Stimulated activated CD4-positive, alpha-beta T cell treated with anti-CD3 and anti-CD28 coated beads, Interleukin-15, amount 100 ng/mL, for 24 hours (primary cell): ENCODE measurements around the gene KRT14.
"Not testable (repeated sequence)": the region's sequence is repeated elsewhere in the genome, so short reads cannot be mapped to it uniquely, and the experiment has no call there.

Experiments used
- DNase-seq: peaks from one replicate; pipeline ENCODE4 v3.0.0-alpha.2; 2020

KRT14 gene

DNA sequence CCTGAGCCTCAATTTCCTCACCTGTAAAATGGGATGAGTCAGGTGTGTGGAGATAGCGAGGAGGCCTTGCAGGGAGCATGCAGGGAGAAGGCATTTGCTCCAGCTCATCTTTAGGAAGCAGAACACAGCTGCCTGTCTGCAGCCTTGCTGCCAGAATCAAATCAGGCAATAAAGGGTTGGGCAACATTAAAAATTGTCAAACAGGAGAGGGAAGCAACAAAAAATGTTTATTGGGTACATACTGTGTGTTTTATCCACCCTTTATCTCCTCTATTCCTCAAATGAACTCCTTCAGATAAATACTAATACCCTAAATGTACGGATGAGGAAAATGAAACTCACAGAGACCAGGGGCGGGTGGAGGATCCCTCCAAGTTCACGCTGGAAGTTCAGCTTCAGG lies 13.6 kb upstream of the KRT14 start:
- no peak for DNase-seq

DNA sequence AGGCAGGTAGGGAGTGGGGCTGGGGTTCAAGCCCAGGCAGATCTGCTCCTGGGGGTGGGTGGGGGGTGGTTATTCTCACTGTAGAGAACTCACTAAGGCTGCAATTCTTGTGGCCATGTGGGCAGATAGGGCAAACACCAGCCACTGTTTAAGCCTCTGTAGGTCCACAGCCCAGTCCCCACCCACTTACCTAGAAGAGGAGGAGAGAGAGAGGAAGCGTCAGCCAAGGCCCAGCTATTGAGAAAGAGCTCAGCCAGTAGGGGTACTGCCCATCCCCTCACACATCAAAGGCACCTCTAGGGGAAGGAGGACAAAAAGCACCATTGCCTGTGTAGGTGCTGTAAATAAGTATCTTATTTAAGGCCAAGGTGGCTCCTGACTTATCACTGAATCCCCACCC lies 13.0 kb upstream of the KRT14 start:
- no peak for DNase-seq

DNA sequence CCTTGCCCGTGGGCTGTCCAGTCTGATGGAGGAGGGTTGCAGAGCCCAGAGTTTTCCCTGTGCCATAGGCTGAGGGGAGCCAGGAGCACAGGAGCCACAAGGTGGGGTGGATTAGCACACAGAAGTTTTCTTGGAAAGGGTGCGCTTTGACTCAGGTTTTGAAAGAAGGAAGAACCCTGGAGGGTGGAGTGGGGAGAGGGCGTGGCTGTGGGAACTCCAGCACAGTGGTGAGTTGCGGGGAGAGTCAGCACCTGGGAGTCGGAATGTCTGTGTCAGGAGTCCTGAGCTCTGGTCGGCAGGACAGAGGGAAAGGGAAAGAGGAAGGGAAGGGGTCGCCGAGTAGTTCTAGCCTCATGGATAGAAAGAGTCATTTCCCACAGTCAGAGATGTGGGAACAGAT lies 8.9 kb upstream of the KRT14 start:
- DNase-seq, result no peak

DNA sequence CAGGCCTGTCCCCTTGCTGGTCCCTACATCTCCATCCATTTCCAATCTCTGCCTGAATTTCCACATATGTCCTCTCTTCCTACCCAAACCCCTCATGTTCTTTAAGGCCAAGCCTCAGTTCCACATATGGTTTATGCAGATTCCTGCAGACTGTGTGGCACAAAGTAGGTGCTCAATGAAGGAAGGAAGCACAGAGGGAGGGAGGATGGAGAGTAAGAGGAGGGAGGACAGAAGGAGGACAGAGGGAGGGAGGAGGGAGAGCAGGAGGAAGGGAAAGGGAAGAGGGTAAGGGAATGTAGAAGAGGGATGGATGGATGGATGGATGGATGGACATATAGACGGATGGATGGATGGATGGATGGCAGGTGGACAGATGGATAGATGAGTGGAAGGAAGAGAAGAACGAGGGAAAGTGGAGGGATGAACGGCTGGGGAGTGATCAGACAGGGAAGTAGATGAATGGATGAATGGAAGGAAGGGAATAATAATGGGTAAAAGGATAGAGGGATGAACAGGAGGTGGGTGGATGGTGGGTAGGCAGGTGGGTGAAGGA lies 7.7 kb upstream of the KRT14 start:
- DNase-seq, result no peak

DNA sequence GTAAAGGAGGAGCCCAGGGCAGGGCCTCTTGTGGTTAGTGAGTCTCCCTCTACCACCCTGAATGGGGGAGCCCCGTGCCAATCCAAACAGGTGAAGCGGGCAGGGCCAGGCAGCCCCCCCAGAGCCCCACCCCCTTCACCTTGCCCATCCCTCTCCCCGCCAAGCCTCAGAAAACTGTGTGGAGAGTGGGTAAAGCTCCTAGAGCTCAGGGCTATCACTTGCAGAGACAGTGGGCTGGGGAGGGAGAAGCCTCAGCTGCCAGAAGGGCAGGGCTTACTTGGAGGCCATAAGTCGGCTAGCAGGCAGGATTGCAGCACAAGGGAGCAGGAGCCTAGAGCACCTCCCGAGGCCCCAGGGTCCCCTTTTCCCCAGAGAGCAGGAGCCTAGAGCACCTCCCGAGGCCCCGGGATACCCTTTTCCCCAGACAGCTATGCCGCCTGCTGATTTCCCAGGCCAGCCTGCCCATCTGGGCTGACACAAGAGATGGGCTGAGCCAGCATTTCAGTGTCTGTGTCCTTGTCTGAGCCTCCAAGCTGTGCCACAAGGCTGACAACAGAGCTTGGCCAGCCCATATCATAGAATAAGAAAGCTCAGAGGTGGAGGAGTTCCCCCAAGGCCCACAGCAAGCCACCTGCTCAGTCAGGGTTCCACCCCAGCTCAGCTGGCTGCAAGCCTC lies 6.7 kb upstream of the KRT14 start:
- DNase-seq, result no peak

DNA sequence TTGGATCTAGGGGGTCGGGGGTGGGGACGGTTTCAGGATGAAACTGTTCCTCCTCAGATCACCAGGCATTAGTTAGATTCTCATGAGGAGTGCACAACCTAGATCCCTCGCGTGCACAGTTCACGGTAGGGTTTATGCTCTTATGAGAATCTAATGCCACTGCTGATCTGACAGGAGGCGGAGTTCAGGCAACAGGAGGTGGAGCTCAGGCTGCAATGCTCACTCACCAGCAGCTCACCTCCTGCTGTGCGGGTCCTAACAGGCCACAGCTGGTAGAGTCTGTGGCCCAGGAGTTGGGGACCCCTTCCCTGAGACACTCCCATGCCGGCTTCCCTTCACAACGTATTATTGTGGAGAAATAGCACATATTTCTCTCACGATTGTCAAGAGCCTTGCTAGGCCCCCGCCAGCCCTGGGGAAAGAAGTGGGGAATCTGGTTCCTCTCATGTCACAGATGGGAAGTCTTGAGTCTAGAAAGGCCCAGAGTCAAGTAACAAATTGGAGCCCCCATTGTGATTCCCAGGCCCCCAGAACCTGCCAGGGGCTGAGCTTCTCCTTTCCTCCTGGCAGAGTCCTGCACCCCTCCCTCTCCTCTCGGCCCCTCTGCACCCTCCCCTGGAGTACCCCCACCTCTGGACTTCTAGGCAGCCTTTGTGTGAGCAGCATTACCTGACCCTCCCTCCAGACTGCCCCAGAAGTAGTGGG lies 6.1 kb upstream of the KRT14 start:
- no peak for DNase-seq

DNA sequence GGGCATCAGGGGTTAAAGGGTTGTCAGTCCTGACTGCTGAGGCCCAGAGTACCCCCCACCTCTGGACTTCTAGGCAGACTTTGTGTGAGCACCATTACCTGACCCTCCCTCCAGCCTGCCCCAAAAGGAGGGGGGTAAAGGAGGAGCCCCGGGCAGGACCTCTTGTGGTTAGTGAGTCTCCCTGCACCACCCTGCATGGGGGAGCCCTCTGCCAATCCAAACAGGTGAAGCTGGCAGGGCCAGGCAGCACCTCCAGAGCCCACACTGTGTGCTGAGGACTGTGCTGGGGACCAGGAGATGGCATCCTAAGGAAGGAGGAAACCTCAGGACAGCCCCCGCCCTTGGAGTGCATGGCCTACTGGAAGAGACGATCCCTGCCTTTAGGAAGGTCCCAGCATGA lies 2.6 kb upstream of the KRT14 start:
- no peak for DNase-seq

DNA sequence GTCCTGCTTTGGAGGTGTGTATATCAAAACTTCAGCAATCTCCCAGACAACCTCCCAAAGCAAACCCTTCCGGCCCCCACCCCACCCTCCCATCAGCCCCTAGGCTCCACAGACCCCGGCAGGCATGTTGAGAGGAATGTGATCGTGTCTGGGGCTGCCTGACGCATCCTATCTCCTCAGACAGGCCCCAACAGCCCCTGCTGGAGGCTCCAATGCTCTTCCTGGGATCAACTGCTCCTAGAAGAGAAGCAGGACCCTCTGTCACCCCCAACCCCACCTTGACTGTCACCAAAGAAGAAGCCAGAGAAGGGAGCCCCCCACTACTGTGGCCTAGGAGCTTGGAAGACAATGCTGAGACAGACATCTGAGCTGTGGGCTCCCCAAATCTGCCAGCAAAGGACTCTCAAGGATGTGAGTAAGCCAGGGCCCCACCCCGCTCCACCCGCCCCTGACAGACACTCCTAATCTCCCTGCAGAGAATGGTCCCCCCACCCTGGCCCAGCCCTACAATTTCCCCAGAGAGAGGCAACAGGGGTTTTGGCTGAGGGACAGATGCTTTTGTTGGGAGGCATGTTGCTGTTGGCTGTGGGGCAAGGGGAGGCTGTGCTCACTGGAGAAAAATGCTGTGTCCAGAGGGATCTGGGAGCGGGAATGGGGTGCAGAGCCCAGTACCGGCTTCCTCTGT lies 1.6 kb upstream of the KRT14 start:
- DNase-seq, result no peak

DNA sequence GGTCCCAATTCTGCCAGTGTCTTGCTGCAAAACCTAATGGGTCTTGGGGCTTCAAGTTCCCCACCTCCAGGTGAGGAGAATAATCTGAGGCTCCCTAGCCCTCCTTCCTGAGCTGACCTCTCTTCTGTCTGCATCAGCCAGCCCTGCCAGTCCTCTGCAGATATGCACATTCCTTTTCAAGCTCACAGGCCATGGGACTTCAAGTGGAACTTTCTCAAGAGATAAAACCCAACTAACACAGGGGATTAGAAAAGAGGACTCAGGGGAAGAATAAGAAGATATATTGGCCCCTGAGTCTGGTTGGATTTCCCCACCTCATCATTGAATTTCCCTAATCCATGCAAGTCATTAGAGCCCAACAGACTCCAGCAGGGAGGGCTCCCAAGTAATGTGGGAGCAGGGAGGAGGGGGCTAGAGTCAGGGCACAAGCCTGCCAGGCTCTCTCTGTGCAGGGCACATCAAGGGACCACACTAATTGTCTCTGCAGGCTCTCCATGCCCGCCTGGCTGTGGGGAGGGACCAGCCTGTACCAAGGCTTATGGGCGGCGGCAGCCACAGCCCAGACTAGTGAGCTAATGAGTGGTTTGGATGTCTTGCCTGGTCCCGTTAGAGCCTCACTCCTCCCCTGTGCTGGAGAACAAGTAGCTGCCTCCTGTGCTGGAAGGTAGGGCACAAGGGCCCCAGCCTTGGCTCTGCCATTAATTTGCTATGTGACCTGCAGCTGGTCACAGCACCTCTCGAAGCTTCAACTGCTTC lies 1.2 kb downstream of the KRT14 start:
- DNase-seq, result no peak

DNA sequence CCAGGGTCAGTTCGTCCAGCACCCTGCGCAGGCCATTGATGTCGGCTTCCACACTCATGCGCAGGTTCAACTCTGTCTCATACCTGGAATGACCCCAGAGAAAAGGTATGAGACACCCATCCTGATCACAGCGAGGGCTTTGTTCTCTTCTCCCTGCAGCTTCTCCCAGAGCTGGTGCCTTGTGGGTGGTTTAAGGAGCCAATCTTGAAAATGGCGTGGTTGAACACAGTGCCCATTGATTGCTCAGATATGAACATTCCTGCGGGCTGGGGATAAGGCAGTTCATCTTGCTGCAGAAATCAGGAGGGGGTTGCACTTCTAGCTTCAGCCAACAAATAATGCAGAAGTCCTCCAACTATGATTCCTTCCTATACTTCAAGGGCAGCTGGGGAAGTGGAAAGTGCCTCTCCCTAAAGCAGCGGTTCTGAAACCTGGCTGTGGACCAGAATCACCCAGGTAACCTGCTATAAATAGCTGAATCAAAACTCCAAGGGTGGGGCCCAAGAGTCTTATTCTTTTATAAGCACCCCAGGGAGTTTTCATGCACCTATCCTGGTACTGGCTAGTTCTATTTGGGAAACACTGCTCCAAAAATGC lies 2.3 kb downstream of the KRT14 start:
- not testable (repeated sequence) for DNase-seq

DNA sequence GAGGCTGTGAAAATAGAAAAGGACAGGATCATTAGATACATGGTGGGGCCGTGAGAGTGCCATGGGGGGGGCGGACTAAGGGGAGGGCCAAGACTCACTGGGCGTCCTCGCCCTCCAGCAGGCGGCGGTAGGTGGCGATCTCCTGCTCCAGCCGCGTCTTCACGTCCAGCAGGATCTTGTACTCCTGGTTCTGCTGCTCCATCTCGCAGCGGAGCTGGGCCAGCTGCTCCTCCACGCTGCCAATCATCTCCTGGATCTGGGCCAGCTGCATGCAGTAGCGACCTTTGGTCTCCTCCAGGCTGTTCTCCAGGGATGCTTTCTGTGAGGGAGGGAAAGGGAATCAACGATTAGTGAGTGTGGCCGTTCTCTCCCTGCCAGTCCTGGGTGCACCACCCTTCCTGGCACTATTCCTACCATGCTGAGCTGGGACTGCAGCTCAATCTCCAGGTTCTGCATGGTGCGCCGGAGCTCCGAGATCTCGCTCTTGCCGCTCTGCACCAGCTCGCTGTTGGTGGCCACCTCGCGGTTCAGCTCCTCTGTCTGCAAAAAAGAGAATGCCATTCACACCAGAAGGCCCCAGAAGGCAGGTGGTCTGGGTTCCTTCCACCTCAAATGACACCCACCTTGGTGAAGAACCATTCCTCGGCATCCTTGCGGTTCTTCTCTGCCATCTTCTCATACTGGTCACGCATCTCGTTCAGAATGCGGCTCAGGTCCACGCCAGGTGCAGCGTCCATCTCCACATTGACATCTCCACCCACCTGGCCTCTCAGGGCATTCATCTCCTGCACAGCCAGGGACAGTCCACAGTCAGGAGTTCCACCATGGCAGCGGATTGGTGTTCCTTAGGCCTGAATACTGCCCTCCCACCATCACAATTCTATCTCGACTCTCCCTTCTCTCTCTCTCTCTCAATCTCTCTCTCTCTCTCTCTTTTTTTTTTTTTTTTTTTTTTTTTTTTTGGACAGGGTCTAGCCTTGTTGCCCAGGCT lies 3.3 kb downstream of the KRT14 start:
- no peak for DNase-seq

DNA sequence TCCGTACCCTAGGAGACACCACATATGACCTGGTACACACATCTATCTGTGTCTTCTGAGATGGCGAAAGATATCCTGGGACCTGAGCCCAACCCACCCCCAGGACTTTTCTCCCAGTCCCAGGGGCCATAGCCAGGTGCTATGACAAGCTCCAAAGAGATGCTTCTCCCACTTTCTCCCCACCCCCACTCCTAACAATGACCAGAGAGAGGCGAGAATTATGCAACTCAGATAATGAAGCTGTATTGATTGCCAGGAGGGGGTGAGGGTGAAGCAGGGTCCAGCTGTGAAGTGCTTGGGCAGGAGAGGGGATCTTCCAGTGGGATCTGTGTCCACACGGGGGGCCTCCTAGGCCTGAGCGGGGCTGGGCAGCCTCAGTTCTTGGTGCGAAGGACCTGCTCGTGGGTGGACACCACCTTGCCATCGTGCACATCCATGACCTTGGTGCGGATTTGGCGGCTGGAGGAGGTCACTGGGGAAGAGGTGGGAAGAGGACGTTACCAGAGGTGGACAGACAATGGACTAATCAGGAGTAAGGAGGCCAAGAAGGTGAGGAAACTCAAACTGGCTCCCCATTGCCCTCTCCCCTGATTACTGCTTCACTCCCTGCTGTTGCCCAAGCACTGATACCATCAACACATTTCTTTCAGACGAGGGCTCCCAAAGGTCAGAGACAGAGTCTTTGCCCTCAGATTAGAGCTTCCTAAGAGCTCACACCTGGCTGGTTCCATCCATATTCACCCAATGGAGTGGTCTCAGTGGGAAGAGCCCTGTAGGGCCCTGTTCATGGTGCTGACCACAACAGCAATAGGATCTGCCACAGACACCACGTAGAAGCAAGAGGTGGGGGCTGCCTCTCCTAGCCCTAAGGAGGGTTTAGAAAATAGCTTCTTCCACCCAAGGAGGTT lies 4.4 kb downstream of the KRT14 start:
- not testable (repeated sequence) for DNase-seq

DNA sequence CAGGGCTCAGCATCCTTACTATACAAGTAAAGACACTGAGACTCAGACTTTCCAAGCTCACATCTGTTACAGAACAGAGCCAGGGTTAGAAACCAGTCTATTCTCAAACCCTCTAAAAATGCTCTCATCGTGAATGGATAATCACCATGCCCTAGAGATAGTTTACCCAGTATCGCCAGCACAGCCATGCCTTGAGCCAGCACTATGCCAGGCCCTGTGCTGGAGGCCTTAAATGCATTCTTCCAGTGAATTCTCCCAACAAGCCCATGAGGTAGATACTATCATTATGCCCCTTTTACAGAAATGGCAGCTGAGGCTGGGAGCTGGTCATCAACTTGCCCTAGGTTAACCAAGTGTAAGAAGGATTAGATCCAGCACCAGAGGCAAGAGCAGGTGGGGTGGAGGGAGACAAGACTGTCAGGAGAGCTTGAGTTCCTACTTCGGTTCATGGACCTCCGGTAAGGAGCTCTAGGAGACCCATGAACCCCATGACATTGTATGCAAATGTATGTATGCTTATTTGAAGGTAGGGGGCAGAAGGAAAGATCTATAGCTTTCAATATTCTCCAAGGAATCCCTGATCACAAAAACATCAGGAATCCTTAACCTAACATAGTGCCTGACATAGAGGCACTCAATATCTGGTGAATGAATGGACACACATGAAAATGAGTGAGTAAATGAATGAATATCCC lies 5.2 kb downstream of the KRT14 start:
- no peak for DNase-seq

DNA sequence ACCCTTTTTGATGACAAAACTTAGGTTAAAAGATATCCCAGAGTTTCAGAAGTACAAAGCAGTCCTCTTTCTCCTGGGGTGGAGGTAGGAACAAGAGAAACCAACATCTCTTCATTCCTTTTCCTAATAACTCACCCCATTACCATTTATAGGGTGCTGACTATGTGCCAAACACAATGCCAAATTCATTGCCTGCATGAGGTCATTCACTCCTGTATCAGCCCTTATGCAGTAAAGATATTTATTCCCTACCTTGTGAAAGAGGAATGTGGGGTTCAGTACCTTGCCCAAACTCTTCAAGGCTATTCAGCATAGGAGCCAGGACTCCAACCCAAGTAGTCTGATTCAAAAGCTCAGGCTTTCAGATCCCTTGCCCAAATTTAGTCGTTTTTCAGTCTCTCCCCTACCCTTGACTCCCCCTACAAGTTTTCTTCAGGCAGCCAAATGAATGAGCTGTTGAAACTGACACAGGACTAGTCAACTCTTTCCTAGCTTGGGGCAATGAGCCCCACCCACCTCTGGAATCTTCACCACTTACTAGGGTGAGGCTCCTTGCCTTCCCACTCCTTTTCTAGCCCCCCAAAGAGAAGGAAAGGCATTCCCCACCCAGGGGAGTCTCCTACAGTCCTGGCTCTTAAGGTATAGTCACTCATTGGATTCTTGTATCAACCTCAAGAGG lies 5.9 kb downstream of the KRT14 start:
- DNase-seq, result no peak

DNA sequence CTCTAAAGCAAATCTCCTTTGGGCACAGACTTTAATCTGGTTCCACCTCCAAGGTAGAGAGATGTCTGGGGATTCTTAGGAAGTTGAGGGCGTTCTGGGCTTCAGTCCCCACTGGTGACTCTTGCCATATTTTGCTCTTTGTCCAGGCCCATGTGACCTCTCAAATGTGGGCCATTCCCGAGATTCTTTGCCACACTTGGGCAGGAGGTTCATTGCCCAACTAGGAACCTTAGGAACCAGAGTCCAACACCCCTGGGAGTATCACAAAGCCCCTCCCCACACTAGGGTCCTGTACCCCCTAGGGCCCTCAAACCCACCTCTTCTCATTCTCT lies 6.5 kb downstream of the KRT14 start:
- no peak for DNase-seq

DNA sequence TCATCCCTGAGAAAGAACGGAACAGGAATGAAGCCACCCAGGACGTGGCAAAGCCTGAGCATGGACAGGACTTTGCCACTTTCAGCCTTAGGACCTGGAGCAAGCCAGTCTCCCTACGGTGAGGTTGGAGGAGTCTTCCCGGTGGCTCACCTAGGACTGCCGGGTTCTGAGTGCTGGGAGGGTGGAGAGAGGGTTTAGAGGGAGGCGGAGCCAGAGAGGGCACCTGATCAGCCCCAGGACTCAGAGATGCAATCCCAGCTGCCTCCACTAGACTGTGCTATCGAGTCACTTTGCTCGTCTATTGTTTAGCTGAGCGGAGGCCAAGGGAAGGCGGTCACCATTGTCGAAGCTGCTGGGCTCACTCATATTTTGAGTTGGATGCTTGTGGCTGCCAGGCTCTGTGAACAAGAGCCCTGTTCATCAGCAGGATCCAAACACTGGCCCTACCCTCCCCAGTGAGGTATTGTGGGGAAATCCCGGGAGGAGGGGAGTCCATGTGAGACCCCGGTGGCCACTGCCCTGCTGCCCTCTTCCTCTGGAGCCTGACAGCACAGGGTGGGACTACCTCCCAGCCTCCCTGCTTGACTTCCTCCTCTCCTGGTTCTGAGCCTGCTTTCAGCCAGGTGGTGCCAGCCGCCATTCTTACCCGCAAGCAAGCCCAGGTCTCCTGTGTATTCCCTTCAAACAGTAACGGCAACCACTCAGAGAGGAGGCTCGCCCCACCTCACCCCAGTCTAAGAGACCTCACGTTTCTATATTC lies 7.0 kb downstream of the KRT14 start:
- peak; percentile 84 for DNase-seq

DNA sequence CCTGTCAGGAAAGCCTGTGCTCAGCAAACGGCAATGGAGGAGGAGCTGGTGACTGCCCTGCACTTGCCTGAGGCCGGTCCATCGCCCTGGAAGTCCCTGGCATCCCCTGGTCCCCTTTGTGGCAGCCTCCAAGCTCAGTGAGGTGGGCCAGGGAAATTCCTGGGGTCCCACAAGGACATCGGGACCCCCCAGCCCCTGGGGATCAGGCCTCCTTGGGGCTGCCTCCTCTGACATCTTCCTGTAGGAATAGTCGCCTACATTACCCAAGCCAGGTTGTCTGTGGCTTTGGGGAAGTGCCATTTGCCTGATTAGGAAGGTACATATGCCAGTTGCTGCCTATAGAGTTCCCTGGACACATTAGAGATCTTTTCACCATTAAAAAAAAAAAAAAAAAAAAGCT lies 7.7 kb downstream of the KRT14 start:
- DNase-seq, result no peak

DNA sequence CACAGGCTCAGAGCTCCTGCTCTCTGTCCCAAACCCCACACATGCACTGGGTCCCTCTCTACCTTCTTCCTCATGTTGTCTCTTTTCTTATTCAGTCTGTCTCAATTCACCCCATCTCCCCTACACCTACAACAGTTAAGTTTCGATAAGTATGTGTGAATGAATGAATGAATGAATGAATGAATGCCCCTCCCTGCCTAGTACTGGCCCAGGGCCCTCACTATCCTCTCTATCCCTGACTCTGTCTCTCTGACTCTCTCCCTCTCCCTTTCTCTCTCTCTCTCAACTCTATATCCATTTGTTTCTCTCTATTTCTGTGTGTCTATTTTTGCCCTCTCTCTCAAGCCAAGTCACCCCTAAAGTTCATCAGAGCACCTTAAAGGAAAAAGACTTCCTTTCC lies 8.2 kb downstream of the KRT14 start:
- DNase-seq, result no peak

DNA sequence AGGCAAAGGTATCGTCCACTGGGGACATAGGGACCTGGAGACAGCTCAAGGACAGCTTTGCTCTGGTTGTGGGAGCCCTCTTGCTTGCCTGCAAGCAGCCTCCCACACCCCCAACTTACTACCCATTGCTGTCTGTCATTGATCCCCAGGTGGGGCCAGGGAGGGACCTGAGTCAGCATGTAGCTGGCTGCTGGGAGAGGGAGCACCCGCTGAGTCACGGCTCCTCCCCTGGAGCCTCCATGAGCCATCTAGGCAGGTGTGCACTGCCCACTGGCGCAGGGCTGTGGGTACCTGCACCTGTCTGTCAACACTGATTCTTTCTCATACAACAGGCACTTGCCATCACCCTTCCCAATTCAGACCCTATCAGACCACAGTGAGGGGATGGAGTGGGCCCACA lies 10.0 kb downstream of the KRT14 start:
- not testable (repeated sequence) for DNase-seq
